Panc1 (cell line): ENCODE measurements around the gene MAGEA11. TPM values are rescaled to one million over a fixed set of nuclear protein-coding genes. Genes with fewer than 3 reads are reported as not detected.

Source experiments
- ATAC-seq: fragments of 200-7000 bp; cut with Tn5 transposase; 2 replicates; pipeline ENCODE4 v1.9.1; 2020; ENCODE audit warnings: mild to moderate bottlenecking, moderate library complexity
- BruUV-seq: library from RNA; stranded (reverse); fragments of 400-500 nt; replicated peaks from 2 replicates; lab custom pipeline; 2021; lab: Mats Ljungman, UMichigan
- CTCF ChIA-PET: fragments of 300-600 bp; sonication (Branson Sonifier 250); formaldehyde crosslinking; loops from one replicate; lab custom pipeline; 2022; ENCODE audit warnings: antibody characterized with exemption; lab: Charles Lee
- POLR2A ChIA-PET: fragments of 300-600 bp; sonication (Branson Sonifier 250); formaldehyde crosslinking; loops from one replicate; lab custom pipeline; 2022; ENCODE audit warnings: antibody characterized with exemption; lab: Charles Lee
- DNase-seq: peaks from one replicate; pipeline ENCODE4 v3.0.0-alpha.2; 2010; ENCODE audit warnings: low read depth, low spot score
- H3K27ac ChIP-seq: 2 replicates; pipeline ENCODE4 v1.5.1; 2011; ENCODE audit warnings: mild to moderate bottlenecking, low read length, inconsistent platforms
- H3K27me3 ChIP-seq: fragments of 200-500 bp; sonication (Bioruptor generic); 2 replicates; pipeline ENCODE4 v1.6.0; 2014; ENCODE audit warnings: low read length, inconsistent platforms; ENCODE audit not compliant: control insufficient read depth, insufficient read depth
- H3K36me3 ChIP-seq: fragments of 200-500 bp; sonication (Bioruptor generic); 2 replicates; pipeline ENCODE4 v1.5.1; 2014; ENCODE audit warnings: inconsistent platforms, mild to moderate bottlenecking, low read length, moderate library complexity; ENCODE audit not compliant: control insufficient read depth, insufficient read depth
- H3K4me1 ChIP-seq: 2 replicates; pipeline ENCODE4 v1.5.1; 2011; ENCODE audit warnings: inconsistent platforms, mild to moderate bottlenecking, low read length, moderate library complexity; ENCODE audit not compliant: control insufficient read depth, insufficient read depth
- H3K4me3 ChIP-seq, 2 experiments: 2 replicates each; pipeline ENCODE4 v1.5.1; 2011 to 2012; ENCODE audit warnings: low read depth in 2 of 2, low read length in 2 of 2, mild to moderate bottlenecking in 2 of 2, inconsistent platforms in 1 of 2, moderate library complexity in 1 of 2
- H3K9me3 ChIP-seq: fragments of 200-500 bp; sonication (Bioruptor generic); 2 replicates; pipeline ENCODE4 v1.5.1; 2014; ENCODE audit warnings: low read depth, mild to moderate bottlenecking, inconsistent platforms, low read length, moderate library complexity; ENCODE audit not compliant: control insufficient read depth, insufficient read depth
- POLR2AphosphoS5 ChIP-seq: IDR thresholded peaks from 2 replicates; pipeline ENCODE4 v1.6.1; 2012; ENCODE audit warnings: mild to moderate bottlenecking, low read depth, low read length, moderate library complexity
- SIN3A ChIP-seq: IDR thresholded peaks from 2 replicates; pipeline ENCODE4 v1.6.1; 2012; ENCODE audit warnings: low read depth, mild to moderate bottlenecking, low read length, moderate library complexity, borderline replicate concordance; ENCODE audit not compliant: insufficient read depth
- TCF7L2 ChIP-seq: IDR thresholded peaks from 2 replicates; pipeline ENCODE4 v1.6.1; 2011; ENCODE audit warnings: mild to moderate bottlenecking, low read depth, low read length, inconsistent platforms
- in situ Hi-C: cut with HindIII; loops from 2 replicates; pipeline ENCODE4 v1.10.0; 2016; ENCODE audit warnings: low sequenced_read_pairs, low pct_unique_long_range_greater_than_20kb
- intact Hi-C: fragments of 100-400 bp; cut with micrococcal nuclease; formaldehyde crosslinking; loops from one replicate; pipeline ENCODE4 v1.10.0; 2022; ENCODE audit not compliant: unreplicated experiment
- total RNA-seq: library from RNA; stranded (reverse); gene quantifications from one replicate; pipeline ENCODE4 v1.2.1, GENCODE V29; 2021; ENCODE audit not compliant: unreplicated experiment
- TF ChIP-seq, protein P1 (sequence below), 2 experiments: IDR thresholded peaks; 2 replicates each; pipeline ENCODE4 v1.6.1; 2011 to 2012; ENCODE audit warnings: low read depth in 2 of 2, control low read depth in 1 of 2, low read length in 1 of 2, mild to moderate bottlenecking in 1 of 2, moderate library complexity in 1 of 2; ENCODE audit not compliant: insufficient read depth in 1 of 2
- TF ChIP-seq, protein P2 (sequence below): fragments of 450-650 bp; IDR thresholded peaks from 2 replicates; pipeline ENCODE4 v1.5.1; 2017; ENCODE audit warnings: mild to moderate bottlenecking

The MAGEA11 gene
- total RNA-seq, 1 experiment from 2014 or later: not detected

DNA sequence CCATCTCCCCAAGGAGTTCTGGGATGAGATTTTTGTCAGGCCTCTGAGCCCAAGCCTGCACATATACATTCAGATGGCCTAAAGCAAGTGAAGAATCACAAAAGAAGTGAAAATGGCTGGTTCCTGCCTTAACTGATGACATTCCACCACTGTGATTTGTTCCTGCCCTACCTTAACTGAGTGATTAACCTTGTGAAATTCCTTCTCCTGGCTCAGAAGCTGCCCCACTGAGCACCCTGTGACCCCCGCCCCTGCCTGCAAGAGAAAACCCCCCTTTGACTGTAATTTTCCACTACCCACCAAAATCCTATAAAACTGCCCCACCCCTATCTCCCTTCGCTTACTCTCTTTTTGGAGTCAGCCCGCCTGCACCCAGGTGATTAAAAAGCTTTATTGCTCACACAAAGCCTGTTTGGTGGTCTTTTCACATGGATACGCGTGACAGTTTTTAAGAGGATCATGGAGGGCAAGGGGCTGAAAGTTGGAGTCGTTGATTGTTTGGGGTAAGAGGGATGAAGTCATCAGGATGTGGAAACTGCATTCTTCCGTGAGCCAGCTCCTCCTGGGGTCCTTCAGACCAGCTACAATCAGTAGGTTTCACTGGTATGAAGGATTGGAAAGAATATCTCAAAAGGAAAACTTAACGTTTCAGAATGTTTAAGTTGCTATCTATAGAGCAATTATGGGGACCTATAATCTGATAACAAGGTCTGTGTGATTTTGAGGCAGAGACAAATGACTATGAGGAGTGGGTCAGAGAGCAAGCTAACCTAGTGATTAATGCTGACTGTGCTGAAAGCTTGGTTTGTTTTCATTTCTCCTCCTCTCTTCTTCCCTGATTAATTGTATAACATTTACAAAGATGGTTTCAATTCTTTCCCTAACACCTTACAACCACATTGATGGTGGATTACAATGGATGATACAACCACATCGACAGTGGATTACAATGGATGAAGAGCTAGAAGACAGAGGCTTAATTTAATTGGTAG is 28.6 kb upstream of the MAGEA11 start:
- in situ Hi-C loops (no loop called here), intact Hi-C loops (no loop called here)
- Histone ChIP-seq H3K27ac (no peak overlapping the region), H3K4me3 (no peak overlapping the region), H3K27me3 (no peaks in the 10 kb centered on the region), H3K9me3 (no peaks in the 10 kb centered on the region), H3K36me3 (no peaks in the 10 kb centered on the region), H3K4me1 (no peaks in the 10 kb centered on the region)
- ATAC-seq (no peak), DNase-seq (no peak)
- POLR2A ChIA-PET: no interaction called here
- CTCF ChIA-PET: no interaction called here
- BruUV-seq: no TSS peak
- TF ChIP-seq, protein P1, sequence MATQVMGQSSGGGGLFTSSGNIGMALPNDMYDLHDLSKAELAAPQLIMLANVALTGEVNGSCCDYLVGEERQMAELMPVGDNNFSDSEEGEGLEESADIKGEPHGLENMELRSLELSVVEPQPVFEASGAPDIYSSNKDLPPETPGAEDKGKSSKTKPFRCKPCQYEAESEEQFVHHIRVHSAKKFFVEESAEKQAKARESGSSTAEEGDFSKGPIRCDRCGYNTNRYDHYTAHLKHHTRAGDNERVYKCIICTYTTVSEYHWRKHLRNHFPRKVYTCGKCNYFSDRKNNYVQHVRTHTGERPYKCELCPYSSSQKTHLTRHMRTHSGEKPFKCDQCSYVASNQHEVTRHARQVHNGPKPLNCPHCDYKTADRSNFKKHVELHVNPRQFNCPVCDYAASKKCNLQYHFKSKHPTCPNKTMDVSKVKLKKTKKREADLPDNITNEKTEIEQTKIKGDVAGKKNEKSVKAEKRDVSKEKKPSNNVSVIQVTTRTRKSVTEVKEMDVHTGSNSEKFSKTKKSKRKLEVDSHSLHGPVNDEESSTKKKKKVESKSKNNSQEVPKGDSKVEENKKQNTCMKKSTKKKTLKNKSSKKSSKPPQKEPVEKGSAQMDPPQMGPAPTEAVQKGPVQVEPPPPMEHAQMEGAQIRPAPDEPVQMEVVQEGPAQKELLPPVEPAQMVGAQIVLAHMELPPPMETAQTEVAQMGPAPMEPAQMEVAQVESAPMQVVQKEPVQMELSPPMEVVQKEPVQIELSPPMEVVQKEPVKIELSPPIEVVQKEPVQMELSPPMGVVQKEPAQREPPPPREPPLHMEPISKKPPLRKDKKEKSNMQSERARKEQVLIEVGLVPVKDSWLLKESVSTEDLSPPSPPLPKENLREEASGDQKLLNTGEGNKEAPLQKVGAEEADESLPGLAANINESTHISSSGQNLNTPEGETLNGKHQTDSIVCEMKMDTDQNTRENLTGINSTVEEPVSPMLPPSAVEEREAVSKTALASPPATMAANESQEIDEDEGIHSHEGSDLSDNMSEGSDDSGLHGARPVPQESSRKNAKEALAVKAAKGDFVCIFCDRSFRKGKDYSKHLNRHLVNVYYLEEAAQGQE (IDR thresholded peaks at IDR 0.05; ENCODE audit: insufficient read depth in 1 of 2, low read depth in 2 of 2, low read length in 1 of 2): no peak
- TF ChIP-seq, protein P2, sequence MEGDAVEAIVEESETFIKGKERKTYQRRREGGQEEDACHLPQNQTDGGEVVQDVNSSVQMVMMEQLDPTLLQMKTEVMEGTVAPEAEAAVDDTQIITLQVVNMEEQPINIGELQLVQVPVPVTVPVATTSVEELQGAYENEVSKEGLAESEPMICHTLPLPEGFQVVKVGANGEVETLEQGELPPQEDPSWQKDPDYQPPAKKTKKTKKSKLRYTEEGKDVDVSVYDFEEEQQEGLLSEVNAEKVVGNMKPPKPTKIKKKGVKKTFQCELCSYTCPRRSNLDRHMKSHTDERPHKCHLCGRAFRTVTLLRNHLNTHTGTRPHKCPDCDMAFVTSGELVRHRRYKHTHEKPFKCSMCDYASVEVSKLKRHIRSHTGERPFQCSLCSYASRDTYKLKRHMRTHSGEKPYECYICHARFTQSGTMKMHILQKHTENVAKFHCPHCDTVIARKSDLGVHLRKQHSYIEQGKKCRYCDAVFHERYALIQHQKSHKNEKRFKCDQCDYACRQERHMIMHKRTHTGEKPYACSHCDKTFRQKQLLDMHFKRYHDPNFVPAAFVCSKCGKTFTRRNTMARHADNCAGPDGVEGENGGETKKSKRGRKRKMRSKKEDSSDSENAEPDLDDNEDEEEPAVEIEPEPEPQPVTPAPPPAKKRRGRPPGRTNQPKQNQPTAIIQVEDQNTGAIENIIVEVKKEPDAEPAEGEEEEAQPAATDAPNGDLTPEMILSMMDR: no peak
- TF ChIP-seq SIN3A (no peak), TCF7L2 (no peak), POLR2AphosphoS5 (no peak)

DNA sequence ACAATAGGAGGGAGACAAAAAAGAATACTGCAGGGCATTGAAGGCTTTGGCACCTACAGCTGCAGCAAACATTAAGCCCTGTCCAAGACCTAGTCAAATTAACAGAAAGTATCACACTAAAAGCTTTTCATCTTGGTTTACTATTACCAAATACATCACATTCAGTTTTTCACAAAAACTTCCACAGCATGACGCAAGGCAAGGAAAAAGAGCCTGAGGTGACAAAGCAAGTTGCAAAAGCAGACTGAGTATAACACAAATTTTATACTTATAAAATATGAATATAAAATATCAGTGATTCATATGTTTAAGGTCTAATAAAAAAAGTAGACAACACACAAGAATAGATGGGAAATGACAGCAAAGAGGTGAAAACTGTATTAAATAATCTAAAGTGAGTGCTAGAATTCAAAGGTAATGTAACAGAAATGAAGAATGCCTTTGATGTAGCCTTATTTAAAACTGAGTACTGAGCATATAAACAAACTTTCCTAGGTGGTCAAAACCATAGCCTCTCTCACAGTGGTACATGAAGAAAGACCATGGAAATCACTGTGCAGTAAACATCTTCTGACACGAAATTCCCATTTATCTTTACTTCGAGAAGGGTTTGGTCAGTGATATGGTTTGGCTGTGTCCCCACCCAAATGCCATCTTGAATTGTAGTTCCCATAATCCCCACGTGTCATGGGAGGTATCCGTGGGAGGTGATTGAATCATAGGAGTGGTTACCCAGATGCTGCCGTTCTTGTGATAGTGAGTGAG is 27.7 kb upstream of the MAGEA11 start:
- Histone ChIP-seq H3K9me3 (no peaks in the 10 kb centered on the region), H3K4me3 (no peak overlapping the region), H3K27ac (no peak overlapping the region), H3K4me1 (no peaks in the 10 kb centered on the region), H3K36me3 (no peaks in the 10 kb centered on the region), H3K27me3 (no peaks in the 10 kb centered on the region)
- ATAC-seq (no peak), DNase-seq (no peak)
- ChIA-PET CTCF (interaction anchor here (0.8 kb wide), 1 partner anchor 629 kb away, joined by 5 read pairs; no protein-coding TSS in a partner anchor), POLR2A (no interaction called here)
- intact Hi-C loops (no loop called here), in situ Hi-C loops (no loop called here)
- TF ChIP-seq SIN3A: no peak
- TF ChIP-seq, protein P1 (IDR thresholded peaks at IDR 0.05; ENCODE audit: insufficient read depth in 1 of 2, low read depth in 2 of 2, low read length in 1 of 2): no peak
- BruUV-seq: no TSS peak
